RCC 7860 (cell line): ENCODE results near the gene SRRM4.
"Not testable (repeated sequence)": the region's sequence is repeated elsewhere in the genome, so short reads cannot be mapped to it uniquely, and the experiment has no call there.

Experiments used
- DNase-seq: peaks from one replicate; pipeline ENCODE4 v3.0.0-alpha.2; 2015; ENCODE audit warnings: low spot score
- FAIRE-seq: peaks from 2 replicates; lab custom pipeline; 2012; peaks lifted over from hg19 to GRCh38; lab: Jason Lieb, UNC

The SRRM4 gene

GRCh38 chr12:118981285-118982211 lies at the start of gene SRRM4:
Gene SRRM4 (plus strand): TSS chr12:118981541. CDS start chr12:118981883, 342 bp downstream.
- FAIRE-seq (no peak), DNase-seq (no peak)

- FAIRE-seq (no peak), DNase-seq (no peak)
Observed at GRCh38 chr12:118946256-118946655, 35.1 kb upstream of the SRRM4 start.

GRCh38 chr12:118958520-118958919 lies 22.8 kb upstream of the SRRM4 start:
- DNase-seq: no peak
- no peak for FAIRE-seq

GRCh38 chr12:118959348-118959747 lies 22.0 kb upstream of the SRRM4 start:
- no peak for FAIRE-seq
- DNase-seq: no peak

GRCh38 chr12:118959985-118960560 lies 21.3 kb upstream of the SRRM4 start:
- no peak for FAIRE-seq

GRCh38 chr12:118960865-118961264 lies 20.5 kb upstream of the SRRM4 start:
- DNase-seq: no peak
- FAIRE-seq: no peak

More at GRCh38 chr12:118959985-118960560, 21.3 kb upstream of the SRRM4 start:
- no peak for DNase-seq

GRCh38 chr12:118964988-118965387 lies 16.4 kb upstream of the SRRM4 start:
- DNase-seq (no peak), FAIRE-seq (no peak)

- DNase-seq: no peak
- FAIRE-seq: no peak
Observed at GRCh38 chr12:118970856-118971255, 10.5 kb upstream of the SRRM4 start.

GRCh38 chr12:118972982-118973381 lies 8.4 kb upstream of the SRRM4 start:
- no peak for FAIRE-seq
- no peak for DNase-seq

GRCh38 chr12:118979763-118980406 lies 1.5 kb upstream of the SRRM4 start:
- no peak for FAIRE-seq
- DNase-seq: no peak

- no peak for FAIRE-seq
- no peak for DNase-seq
Observed at GRCh38 chr12:118980407-118981014, 830 bp upstream of the SRRM4 start.

- no peak for DNase-seq
- no peak for FAIRE-seq
Observed at GRCh38 chr12:118982302-118982701, 961 bp downstream of the SRRM4 start.

GRCh38 chr12:118982984-118983761 lies 1.8 kb downstream of the SRRM4 start:
- FAIRE-seq: no peak
- no peak for DNase-seq

- no peak for FAIRE-seq
- no peak for DNase-seq
Observed at GRCh38 chr12:118984161-118984943, 3.0 kb downstream of the SRRM4 start.

- DNase-seq: no peak
- no peak for FAIRE-seq
Observed at GRCh38 chr12:118986050-118986449, 4.7 kb downstream of the SRRM4 start.

- DNase-seq (no peak), FAIRE-seq (no peak)
Observed at GRCh38 chr12:118999107-118999506, 17.8 kb downstream of the SRRM4 start.

- FAIRE-seq (no peak), DNase-seq (no peak)
Observed at GRCh38 chr12:119005085-119005484, 23.7 kb downstream of the SRRM4 start.

GRCh38 chr12:119005913-119006312 lies 24.6 kb downstream of the SRRM4 start:
- DNase-seq: no peak
- no peak for FAIRE-seq

GRCh38 chr12:119006746-119007145 lies 25.4 kb downstream of the SRRM4 start:
- FAIRE-seq (no peak), DNase-seq (no peak)

GRCh38 chr12:119008273-119008672 lies 26.9 kb downstream of the SRRM4 start:
- not testable (repeated sequence) for FAIRE-seq, DNase-seq
